GM12872 (cell line): ENCODE results near the gene CCDC167.

Experiments used
- CTCF ChIP-seq: IDR thresholded peaks from 3 replicates; pipeline ENCODE4 v1.5.1; 2011; ENCODE audit warnings: low read depth, mild to moderate bottlenecking, low read length, moderate library complexity; ENCODE audit not compliant: insufficient read depth

CCDC167 gene

GRCh38 chr6:37514321-37514771, 14.7 kb upstream of the CCDC167 start:
- TF ChIP-seq CTCF = no peak

GRCh38 chr6:37513576-37513975, 13.9 kb upstream of the CCDC167 start:
- no peak for TF ChIP-seq CTCF

- TF ChIP-seq CTCF = no peak
Measured at GRCh38 chr6:37513155-37513554, 13.5 kb upstream of the CCDC167 start.

GRCh38 chr6:37512400-37513011, 12.8 kb upstream of the CCDC167 start:
- no peak for TF ChIP-seq CTCF

- TF ChIP-seq CTCF = no peak
Measured at GRCh38 chr6:37511910-37512399, 12.3 kb upstream of the CCDC167 start.

- no peak for TF ChIP-seq CTCF
Measured at GRCh38 chr6:37511201-37511600, 11.5 kb upstream of the CCDC167 start.

- no peak for TF ChIP-seq CTCF
Measured at GRCh38 chr6:37507690-37508421, 8.2 kb upstream of the CCDC167 start.
